Jurkat, Clone E6-1 (cell line): ENCODE data around the gene GAA. TPM values are rescaled to one million over a fixed set of nuclear protein-coding genes. Genes with fewer than 3 reads are reported as not detected.

Source experiments
- DNase-seq: peaks from one replicate; pipeline ENCODE4 v3.0.0-alpha.2; 2011; ENCODE audit warnings: low read depth, low spot score
- H3K4me3 ChIP-seq: 2 replicates; pipeline ENCODE4 v1.5.1; 2011; ENCODE audit warnings: mild to moderate bottlenecking, low read length, control low read depth, moderate library complexity
- polyA plus RNA-seq: library from polyadenylated mRNA; unstranded; fragments of >200 nt; gene quantifications from one replicate; pipeline ENCODE4 v1.2.1, GENCODE V29; 2012; ENCODE audit warnings: missing spikeins; ENCODE audit not compliant: insufficient read length, insufficient read depth

GAA gene
- 40.5 TPM for polyA plus RNA-seq

- peak within 1 kb of the TSS; percentile 93 for H3K4me3 ChIP-seq
- DNase-seq, result peak; percentile 69
Observed at GRCh38 chr17:80101011-80101945, at the start of gene GAA. Gene GAA (plus strand): TSS chr17:80101581. CDS start chr17:80104587, 3,006 bp downstream.

GRCh38 chr17:80051681-80052080, 49.7 kb upstream of the GAA start:
- DNase-seq, result no peak
- no peak overlapping the region for H3K4me3 ChIP-seq

- no peak for DNase-seq
- no peak overlapping the region for H3K4me3 ChIP-seq
Observed at GRCh38 chr17:80053102-80053501, 48.3 kb upstream of the GAA start.

- no peak overlapping the region for H3K4me3 ChIP-seq
Observed at GRCh38 chr17:80055597-80055996, 45.8 kb upstream of the GAA start.

GRCh38 chr17:80058311-80058955, 42.9 kb upstream of the GAA start:
- no peak for DNase-seq
- no peak overlapping the region for H3K4me3 ChIP-seq

More at GRCh38 chr17:80055597-80055996, 45.8 kb upstream of the GAA start:
- DNase-seq, result no peak

- H3K4me3 ChIP-seq, result no peak overlapping the region
- no peak for DNase-seq
Observed at GRCh38 chr17:80060644-80061043, 40.7 kb upstream of the GAA start.

- DNase-seq, result no peak
- H3K4me3 ChIP-seq, result no peak overlapping the region
Observed at GRCh38 chr17:80061421-80061820, 40.0 kb upstream of the GAA start.

- DNase-seq, result no peak
- H3K4me3 ChIP-seq, result no peak overlapping the region
Observed at GRCh38 chr17:80063830-80064585, 37.4 kb upstream of the GAA start.

GRCh38 chr17:80064696-80065095, 36.7 kb upstream of the GAA start:
- no peak overlapping the region for H3K4me3 ChIP-seq
- DNase-seq, result no peak

- H3K4me3 ChIP-seq, result no peak overlapping the region
- no peak for DNase-seq
Observed at GRCh38 chr17:80065478-80066170, 35.8 kb upstream of the GAA start.

- no peak overlapping the region for H3K4me3 ChIP-seq
- DNase-seq, result no peak
Observed at GRCh38 chr17:80067393-80067986, 33.9 kb upstream of the GAA start.

- DNase-seq, result no peak
- H3K4me3 ChIP-seq, result no peak overlapping the region
Observed at GRCh38 chr17:80068301-80069222, 32.8 kb upstream of the GAA start.

GRCh38 chr17:80070375-80071115, 30.8 kb upstream of the GAA start:
- no peak overlapping the region for H3K4me3 ChIP-seq
- no peak for DNase-seq

- no peak for DNase-seq
- no peak overlapping the region for H3K4me3 ChIP-seq
Observed at GRCh38 chr17:80071116-80071841, 30.1 kb upstream of the GAA start.

- DNase-seq, result no peak
- H3K4me3 ChIP-seq, result no peak overlapping the region
Observed at GRCh38 chr17:80072410-80072809, 29.0 kb upstream of the GAA start.

GRCh38 chr17:80080081-80080480, 21.3 kb upstream of the GAA start:
- no peak for DNase-seq
- no peak overlapping the region for H3K4me3 ChIP-seq
